Ecto neural progenitor cell (in vitro differentiated cells): ENCODE results near the gene LRRC27.
"Not testable (repeated sequence)": the region's sequence is repeated elsewhere in the genome, so short reads cannot be mapped to it uniquely, and the experiment has no call there.

Experiments
- DNase-seq: peaks from one replicate; pipeline ENCODE4 v3.0.0-alpha.2; 2018; ENCODE audit warnings: low spot score

The LRRC27 gene

DNA sequence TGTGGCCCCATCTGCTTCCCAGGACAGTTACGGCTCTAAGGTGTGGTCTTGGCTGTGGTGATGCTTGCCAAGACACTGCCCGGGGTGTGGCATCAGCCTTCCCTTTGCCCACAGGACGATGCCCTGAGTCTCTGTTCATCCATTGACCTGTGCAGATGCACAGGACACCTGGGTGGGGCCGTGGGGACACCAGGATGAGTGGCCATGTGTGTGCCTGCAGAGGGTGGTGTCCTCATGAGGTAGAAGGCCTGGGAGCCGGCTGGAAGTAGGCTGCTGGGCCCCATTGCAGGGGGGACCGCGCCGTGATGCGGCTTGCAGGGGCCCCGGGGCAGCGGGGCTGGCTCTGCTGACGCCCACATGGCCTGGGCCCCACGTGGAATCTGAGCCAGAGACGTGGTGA is 42.6 kb downstream of the LRRC27 start:
- DNase-seq, result no peak

DNA sequence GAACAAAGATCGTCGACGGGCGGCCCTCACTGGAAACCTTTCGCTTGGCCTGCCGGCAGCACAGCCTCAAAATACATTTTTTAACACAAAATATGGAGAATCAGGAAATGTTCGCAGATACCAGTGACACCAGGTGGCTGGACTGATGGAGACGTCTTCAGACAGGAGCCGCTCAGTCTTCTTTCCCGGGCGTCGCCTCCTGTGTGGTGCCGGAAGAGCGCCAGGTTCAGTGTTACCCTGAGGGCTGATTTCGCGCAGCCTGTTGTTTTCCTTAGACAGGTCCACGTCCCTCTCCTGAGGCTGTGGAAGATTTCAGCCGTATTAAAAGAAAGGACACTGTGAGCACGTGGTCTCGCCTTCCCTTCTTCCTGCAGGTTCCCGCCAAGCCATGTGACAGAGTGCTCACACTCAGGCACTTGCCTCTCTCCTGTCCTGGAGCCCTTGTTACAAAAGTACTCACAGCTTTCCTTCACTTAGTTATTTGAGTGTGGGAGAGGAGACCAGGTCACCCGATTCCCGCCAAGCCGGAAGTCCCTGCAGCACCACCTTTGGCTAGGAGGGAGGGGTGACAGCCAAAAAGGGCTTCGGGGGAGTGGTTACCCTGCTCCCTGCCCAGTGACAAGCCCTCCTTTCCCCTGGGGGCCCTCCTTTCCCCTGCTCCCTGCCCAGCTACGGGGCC is 43.3 kb downstream of the LRRC27 start:
- no peak for DNase-seq

DNA sequence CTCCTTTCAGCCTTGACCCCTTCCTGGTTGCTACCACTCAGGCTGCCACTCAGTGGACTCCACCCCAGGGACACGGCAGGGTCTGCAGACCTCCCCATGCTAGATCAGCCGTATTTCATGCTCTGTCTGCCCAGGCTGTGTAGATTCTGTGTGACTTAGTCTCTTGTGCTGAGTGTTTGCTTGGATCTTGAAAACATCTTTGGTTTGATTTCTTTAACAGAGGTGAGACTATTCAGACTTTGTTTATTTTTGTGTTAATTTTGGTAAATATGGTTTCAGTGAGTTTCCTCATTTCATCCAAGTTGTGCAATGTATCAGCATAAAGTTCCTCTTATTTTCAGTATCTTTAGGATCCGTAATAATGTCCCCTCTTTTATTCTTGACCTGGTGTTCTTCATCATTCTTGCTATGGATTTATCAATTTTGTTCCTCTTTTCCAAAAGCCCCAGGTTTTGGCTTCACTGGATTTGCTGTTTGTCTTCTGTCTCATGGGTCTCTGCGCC is 43.9 kb downstream of the LRRC27 start:
- no peak for DNase-seq

DNA sequence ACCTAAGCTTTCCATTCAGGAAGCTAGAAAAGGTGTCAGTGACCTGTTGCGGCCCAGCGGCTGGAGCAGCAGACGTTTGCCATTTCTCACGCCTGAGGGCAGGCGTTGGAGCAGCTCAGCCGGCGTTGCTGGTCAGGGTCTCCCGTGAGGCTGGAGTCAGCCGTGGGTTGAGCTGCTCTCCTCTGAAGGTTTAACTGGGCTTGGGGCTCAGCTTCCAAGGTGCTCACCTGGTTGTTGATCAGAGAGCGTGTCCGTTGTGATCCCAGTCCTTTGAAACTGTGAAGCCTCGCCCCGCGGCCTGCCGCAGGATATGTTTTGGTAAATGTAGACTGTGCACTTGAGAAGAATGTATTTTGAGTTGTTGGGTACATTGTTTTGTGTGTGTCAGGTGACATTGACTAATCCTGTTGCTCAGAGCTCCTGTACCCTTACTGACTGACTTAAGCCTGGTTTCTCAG is 44.4 kb downstream of the LRRC27 start:
- DNase-seq, result no peak

GRCh38 chr10:132377326-132377725 is 45.3 kb downstream of the LRRC27 start:
- DNase-seq, result no peak

GRCh38 chr10:132379026-132379425 is 47.0 kb downstream of the LRRC27 start:
- DNase-seq, result not testable (repeated sequence)

GRCh38 chr10:132380986-132381385 is 49.0 kb downstream of the LRRC27 start:
- DNase-seq, result not testable (repeated sequence)

DNA sequence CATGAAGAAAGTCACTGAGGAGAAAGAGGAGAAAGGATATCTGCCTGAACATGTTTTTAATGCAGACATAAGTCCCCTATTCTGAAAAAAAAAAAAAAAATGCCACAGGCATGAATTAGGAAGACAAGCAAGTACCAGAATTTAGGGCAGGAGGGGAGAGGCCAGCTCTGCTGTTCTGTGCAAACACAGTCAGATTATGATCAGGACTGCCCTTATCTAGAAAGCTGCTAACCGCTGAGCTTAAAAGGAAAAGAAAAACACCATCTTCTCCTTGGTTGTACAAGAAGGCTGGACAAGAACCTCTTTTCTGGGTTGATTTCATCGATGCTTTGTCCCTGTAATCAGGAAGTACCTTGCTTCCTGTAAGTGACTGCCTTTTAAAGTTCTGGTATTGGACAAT is 49.7 kb downstream of the LRRC27 start:
- no peak for DNase-seq

DNA sequence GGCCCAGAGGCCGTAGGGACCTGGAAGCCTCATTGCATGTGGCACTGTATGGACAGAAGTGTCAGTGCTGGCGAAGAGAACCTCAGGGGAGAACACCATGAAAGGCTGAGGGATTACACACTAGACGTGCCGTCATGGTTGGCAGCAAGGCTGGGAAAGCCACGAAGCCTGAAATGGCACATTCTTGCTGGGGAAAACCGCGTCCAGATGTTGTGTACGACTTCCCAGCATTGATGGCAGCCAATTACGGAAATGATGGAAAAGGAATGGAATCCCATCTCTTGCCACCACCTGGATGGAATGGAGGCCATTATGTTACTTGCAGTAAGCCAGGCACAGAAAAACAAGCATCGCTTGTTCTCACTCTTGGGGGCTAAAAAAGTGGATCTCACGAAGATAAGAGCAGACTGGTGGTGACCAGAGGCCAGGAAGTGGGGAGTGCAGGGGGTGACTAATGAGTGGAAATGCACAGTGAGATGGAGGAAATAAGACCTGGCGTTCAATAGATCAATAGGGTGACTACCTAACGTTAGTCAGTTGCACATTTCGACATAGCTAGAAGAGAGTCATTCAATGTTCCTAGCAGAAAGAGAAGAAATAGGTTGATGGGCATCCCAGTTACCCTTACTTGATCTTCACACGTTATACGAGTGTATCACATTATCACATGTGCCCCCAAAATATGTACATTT is 50.4 kb downstream of the LRRC27 start:
- DNase-seq, result no peak

- no peak for DNase-seq
These were observed 51.1 kb downstream of the LRRC27 start for GRCh38 chr10:132383101-132383500.

- DNase-seq, result no peak
These were observed 51.8 kb downstream of the LRRC27 start for GRCh38 chr10:132383751-132384196.

GRCh38 chr10:132384618-132385388 is 52.8 kb downstream of the LRRC27 start:
- no peak for DNase-seq

GRCh38 chr10:132385389-132385667 is 53.3 kb downstream of the LRRC27 start:
- no peak for DNase-seq

DNA sequence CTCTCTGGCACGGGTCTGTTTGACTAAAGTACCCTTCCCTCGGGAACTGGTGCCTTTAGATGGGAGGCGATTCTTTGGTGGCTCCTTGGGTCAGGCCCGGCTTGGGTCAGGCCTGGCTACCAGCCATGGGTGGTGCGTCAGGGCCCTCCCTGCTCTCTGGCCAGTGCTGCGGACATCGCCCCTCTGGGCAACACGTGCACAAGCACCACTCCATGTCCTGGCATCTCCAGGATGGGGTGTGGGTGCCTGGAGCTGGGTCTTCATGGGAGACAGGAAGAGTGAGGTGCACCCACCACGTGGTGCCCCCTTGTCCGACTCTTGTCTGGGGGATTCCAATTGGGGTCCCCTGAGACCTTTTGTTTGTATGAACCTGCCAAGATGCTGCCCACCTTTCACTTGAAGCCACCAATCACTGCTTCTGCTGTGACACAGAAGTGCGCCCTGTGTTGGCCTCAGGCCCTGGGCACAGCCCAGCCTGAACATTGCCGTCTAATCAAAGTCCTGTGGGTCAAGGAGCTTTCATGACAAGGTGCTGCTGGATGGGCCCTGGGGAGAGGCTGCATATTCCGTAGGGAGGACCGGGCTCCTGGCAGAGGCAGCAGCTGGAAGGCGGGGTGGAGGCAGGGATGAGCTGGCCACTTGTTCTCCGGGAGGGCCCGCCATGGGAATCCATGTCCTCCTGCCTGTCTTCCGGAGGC is 53.9 kb downstream of the LRRC27 start:
- no peak for DNase-seq

DNA sequence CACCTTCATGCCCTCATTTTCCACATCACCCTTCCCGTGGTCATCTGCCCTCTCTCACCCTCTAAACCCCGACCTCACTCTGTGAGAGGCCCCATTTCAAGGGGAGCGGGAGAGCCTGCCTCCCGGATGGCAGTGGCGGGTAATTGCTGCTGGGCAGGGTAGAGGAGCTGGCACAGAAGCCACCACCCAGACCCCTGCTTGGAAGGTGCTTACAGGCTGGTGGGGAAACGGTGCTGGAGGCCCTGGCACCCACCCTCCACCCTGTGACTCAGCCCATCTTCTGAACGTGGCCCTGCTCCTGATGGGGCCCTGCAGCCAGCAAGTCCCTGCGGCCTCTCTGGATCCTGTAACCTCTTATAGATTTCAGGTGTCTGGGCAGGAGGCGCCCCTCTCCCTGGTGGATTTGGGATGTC is 54.4 kb downstream of the LRRC27 start:
- DNase-seq, result no peak

GRCh38 chr10:132386896-132387295 is 54.9 kb downstream of the LRRC27 start:
- not testable (repeated sequence) for DNase-seq

DNA sequence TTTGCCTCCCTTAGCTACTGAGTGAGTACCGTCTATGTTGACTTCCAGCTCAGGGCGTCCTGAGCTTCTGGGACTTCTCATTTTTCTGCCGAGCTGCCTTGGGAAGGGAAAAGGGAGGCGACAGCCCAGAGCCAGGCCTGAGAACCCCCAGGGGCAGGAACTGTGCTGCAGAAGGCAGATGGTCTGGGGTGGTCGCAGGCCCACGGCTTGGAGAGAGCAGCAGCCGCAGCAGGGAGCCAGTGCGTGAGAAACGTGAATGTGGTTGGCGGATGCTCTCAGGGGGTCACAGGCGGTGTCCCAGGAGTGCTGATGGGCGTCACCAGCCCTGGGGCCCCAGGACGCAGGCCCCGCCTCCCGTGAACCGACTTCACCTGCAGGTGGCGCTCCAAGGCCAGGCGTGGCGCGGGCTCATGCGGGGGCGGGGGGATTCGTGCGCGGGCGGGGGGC is 55.8 kb downstream of the LRRC27 start:
- peak; percentile 88 for DNase-seq

DNA sequence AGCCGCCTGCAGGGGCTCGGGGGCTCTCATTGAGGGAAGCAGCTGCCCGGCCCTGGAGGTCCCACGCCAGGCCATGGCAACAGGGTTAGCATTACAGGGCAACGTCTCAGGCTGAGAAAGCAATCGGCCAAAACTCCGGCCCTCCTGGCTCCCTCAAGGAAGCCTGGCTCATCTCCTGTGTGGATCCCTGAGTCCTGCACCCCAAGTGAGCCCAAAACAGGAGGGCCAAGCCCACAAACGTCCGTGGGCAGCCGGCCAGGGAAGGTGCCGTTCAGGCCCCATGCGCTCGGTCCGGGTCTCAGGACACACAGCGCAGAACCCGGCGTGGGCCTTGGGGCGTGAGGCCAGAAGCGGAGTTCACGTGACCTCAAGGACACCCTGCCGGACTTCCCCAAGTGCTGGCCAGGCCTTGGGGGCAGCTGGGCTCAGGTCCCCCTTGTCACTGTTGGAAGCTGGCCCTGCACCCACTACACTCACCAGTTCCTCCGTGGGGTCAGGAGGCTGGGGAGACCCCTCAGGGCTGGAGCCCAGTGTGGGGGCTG is 57.0 kb downstream of the LRRC27 start:
- DNase-seq, result no peak

GRCh38 chr10:132389433-132390169 is 57.6 kb downstream of the LRRC27 start:
- DNase-seq, result no peak

GRCh38 chr10:132390170-132390920 is 58.4 kb downstream of the LRRC27 start:
- DNase-seq, result no peak
